DMS79 (cell line): ENCODE data around the gene TOMM6.
"Not testable (repeated sequence)": the region's sequence is repeated elsewhere in the genome, so short reads cannot be mapped to it uniquely, and the experiment has no call there.

Experiments
- DNase-seq: peaks from one replicate; lab custom pipeline; 2025; lab: John Stamatoyannopoulos, UW

TOMM6 gene

DNA sequence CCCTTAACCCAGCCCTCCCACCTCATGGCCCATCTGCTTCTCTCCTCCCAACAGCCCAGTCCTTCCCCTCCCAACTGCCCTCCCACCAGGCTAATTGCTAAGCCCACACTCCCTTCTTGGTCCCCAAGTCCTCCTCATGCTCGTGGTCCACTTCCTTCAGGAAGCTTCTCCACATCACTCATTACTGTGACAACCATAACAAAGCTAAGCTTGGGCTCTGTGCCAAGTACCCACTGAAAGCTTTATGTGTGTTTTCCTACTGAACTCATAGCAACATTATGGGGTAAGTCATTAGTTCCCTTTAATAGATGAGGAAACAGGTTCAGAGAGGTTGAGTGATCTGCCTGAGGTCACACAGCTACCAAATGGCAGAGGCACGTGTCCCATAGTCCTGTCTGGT is 24.0 kb upstream of the TOMM6 start:
- no peak for DNase-seq

DNA sequence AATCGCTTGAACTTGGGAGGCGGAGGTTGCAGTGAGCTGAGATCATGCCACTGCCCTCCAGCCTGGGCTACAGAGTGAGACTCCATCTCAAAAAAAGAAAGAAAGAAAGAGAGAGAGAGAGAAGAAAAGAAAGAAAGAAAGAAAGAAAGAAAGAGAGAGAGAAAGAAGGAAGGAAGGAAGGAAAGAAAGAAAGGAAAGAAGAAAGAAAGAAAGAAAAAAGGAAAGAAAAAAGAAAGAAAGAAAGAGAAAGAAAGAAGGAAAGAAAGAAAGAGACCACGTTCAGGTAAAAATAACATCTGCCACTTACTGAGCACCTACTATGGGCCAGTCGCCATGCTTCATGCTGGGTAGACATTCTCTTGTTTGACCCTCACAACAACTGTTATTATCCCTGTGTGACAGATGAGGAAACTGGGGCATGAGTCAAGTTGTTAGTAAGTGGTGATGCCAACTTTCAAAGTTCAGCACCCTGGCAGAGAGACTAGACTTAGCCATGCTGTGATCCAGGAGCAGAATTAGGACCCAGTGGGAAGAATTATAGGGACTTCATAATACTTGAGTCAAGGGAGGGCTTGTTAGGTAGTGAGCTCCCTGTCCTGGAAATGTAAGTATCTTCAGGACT is 21.3 kb upstream of the TOMM6 start:
- not testable (repeated sequence) for DNase-seq

DNA sequence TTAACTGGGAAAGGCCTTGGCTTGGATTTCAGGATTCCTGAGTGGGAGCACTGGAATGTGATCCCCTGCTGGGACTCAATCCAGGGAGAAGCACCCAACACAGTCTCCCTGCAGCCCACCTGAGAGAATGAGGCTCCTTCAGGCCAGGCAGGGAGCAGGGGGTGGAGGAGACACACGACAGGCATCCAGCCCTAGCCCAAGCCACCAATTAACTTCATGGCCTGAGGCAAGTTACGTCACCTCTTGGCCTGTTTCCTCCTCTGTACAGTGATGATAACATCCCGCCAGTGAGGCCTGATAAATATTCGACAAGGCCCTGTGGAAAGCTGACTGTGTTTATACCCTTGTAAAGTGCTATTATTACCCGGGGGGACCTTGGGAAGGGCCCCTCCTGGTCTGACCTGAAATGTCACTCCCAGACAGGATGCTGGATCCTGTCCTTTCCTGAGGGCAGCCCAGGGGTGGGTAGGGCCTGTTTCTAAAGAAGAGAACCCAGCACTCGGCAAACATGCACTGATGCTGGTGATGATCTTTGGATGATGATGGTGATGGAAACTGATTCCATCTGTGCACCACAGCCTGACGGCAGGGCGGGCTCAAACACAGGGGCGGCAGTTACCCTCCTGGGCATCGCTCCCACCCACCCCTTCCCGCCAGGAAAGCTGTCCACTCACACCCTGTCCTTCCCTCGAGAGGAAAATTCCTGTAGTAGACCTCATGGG is 20.2 kb upstream of the TOMM6 start:
- no peak for DNase-seq

DNA sequence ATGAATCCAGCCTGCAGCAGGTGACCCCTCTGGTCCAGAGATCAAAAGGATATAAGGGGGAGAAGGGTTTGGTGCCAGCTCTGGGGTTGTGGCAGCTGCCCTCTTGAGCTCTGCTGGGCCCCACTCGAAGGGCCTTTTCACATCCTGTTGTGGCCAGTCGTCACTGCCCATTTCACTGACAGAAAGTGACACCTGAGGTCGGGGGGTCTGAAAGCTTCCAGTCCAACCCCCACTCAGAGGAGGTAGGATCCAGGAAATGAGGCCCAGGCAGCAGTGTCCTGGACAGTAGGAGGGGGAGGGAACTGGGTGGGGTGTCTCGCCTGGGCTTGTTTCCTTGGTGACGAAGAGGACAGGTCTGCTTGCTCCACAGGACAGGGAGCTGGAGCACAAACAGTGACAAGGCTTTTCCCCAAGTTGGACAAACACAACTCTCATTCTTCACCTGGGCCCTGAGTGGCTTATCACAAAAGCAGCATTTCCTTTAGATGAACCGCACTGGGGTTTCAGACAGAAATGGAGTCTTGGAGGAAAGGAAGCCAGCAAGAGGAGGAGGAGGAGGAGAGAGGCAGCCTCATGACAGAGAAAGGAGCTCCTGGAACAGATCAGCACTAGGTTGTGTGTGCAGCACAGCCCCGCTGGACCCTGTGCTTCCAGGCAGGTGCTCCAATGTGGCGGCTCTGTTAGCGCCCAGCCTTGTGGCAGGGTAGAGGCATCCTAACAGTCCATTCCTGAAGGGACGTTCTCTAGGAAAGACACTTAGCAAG is 18.8 kb upstream of the TOMM6 start:
- DNase-seq, result no peak

DNA sequence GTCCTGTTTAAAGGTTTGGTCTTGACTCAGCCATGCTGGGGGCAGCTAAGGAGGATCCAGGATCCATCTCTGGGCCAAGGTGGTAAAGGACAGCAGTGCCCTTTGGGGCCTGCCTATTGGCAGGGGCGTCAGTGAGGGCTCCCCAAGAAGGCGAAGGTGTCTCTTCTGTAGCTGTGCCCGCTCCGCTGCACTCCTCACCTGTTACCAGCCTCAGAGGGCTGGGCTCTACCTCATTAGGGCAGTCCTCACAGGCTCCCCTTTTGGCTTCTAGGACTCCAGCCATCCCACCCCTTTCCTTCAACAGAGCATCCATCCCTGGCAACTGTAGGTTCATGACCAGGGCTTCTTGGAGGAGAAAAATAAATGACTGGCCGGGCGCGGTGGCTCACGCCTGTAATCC is 18.1 kb upstream of the TOMM6 start:
- no peak for DNase-seq

DNA sequence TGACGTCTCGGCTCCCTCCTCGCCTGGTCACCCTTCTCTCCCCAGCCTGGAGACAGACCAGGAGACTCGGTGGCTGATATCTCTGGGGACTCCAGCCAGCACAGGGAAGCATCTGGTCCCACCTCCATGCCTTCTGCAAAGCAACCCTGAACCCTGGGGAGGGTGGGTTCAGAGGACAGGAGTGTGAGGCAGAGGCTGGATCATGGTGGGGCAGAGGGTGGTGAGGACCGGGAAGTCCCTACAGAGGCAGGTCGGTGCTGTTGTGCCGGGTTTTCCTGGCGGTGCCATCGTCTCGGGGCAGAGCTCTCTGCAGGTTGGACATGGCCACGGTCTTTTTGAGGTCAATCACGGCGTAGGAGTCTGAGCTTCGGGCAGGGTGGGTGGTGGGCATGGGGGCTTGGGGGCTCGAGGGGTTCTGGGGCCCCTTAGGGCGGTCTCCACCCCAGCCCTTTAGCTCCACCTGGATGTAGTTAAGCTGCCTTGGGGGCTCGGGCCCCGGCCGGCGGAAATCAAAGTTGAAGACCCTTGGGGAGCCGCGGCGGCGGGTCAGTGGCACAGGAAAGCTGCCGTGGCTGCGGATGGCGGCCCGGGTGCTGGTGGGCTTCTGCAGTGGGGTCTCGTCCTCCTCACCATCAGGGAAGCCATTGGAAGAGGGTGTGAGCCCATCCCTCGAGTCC is 17.0 kb upstream of the TOMM6 start:
- no peak for DNase-seq

DNA sequence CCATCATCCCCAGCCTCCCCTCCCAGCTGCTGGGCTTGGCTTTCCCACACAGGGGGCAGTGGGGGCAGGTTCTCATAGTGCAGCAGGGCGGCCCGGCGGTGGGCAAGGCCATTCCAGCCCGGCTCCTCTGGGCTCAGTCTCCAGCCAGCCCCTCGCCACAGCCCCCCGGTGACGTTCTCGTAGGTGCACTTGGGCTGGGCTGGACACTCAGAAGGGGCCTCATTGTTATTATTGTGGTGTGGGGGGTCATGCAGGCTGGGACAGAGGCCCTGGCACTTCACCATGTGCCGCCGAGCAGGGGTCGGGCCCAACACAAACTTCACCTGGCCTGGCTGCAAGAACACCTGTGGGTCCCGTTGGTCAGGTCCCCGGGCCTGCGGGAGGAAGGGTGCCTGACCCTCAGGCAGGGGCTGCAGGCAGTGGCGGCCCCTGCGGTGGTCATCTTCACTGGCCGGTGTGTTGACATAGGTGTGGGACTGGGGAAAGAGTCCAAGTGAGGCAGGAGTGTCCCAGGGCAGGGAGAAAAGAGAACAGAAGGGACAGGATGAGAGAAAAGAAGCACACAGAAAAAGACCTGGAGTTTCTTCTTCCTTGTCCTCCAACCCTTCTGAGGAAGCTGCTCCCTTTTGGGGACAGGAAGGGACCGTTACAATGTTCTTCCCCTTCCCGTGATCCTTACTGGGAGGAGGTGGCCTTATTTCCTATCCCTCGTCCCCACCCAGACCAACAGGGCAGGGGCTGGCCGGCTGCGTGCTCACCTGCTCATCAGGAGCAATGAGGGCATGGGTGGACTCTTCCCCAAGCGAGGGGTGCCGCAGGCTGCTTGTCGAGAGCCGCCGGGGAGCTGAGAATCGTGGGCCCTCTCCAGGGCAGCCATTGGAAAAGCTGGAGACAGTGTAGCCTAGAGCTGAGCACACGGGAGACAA is 16.2 kb upstream of the TOMM6 start:
- no peak for DNase-seq

DNA sequence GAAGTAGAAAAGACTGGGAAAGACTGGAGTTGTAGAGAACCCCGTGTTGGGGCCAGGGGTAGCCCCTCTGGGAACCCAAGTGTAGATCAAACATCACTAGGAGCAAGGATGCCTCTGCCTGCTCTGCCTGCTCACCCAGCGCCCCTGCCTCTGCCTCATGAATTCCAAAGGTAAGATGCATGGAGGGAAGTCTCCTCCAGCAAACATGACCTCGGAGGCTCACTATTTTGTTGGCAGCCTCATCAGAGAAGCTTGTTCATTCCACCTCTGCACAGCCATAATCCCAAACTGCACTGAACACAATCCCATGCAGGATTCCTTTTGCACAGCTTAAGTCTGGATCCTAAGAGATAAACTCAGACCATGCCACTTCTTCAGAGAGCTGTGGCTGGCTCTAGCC is 12.7 kb upstream of the TOMM6 start:
- no peak for DNase-seq

DNA sequence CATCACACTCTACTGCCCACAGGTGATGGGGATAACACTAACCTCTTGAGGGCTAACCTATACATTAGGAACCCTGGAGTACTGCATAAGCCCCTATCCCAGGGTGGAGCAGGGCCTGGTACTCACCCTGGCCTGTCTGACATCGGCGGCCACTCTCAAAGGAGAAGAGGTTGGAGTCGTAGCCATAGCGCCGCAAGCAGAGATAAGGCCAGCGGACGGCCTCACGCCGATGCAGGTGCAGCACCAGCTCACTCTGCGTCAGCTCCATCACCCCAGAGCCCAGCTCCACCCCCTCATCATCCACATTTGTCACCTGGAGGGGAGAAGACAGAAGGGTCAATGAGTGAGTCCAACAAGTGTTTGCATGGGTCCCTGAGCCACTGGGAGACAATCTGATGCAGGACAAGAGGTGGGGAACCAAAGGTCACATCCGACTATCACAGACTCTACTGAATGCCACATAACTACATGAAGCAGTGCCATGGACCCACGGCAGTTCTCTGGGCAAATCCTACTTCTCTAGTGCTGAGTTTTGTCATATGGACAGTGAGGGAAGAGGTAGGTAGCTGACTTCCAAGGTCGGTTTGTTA is 12.1 kb upstream of the TOMM6 start:
- DNase-seq, result no peak

DNA sequence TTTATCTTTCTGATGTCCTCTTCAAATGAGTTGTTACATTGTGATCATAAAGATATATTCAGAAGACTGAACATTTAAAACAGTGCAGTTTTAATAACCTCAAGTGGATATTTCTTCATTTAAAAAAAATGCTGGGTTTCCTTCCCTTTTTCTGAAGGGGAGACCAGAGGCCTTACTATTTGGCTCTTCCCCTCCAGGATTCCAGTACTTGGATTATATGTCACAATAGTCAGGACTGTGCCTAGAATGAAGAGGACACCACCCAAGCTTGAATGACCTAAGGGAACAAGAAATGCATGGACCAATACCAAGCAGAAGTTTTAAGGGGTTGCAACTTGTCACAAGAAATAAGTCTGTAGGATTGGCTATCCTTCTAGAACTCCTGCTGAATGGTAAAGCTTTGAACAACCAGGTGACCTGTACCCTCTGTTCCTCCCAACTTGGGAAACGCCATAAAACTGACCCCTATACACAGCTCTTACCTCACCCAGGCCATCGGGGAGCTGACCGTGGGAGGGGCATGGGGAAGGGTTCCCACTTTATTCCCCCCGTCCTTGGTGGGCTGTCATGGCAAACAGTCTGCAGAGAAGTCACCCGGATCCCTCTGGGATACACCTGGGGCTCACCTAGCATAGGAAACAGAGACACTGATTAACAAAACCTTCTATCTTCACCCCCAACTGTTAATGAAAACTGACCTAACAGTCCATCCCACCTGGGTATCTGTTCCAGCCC is 9.8 kb upstream of the TOMM6 start:
- DNase-seq, result no peak

DNA sequence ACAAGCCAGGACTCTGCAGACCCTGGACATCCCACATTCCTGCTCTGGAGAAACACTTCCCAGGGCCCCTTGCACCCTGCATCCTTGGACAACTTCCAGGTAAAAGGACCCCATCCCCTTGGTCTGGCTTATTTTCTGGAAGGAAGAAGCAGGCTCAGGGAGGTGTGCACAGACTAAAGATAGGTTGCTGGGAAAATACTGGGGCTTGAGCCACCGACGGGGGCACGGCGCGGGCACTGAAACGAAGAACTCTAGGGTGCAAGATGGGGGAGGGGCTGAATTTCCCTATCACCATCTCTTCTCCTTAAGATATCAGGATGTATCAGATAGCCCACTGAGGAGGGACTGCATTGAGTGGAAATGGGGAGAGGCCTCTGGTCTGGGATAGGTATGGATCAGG is 8.6 kb upstream of the TOMM6 start:
- no peak for DNase-seq

DNA sequence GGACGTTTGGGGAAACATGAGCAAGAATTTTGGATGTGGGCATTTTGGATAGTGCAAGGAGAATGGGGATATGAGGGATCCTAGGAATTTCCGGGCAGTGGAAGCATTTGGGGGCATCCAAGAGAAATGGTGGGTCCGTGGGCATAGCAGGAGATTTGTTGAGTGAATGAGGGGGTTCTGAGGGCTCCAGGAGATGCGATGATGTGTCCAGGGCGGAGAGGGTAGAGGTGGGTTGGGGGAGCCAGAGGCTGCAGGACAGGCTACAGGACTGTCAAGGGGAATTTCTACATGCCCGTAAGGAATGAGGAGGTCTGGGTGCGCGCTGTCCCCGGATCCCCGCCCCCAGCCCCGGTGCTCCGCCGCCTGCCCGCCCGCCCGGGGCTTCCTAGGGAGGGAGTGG is 8.2 kb upstream of the TOMM6 start:
- DNase-seq, result no peak

DNA sequence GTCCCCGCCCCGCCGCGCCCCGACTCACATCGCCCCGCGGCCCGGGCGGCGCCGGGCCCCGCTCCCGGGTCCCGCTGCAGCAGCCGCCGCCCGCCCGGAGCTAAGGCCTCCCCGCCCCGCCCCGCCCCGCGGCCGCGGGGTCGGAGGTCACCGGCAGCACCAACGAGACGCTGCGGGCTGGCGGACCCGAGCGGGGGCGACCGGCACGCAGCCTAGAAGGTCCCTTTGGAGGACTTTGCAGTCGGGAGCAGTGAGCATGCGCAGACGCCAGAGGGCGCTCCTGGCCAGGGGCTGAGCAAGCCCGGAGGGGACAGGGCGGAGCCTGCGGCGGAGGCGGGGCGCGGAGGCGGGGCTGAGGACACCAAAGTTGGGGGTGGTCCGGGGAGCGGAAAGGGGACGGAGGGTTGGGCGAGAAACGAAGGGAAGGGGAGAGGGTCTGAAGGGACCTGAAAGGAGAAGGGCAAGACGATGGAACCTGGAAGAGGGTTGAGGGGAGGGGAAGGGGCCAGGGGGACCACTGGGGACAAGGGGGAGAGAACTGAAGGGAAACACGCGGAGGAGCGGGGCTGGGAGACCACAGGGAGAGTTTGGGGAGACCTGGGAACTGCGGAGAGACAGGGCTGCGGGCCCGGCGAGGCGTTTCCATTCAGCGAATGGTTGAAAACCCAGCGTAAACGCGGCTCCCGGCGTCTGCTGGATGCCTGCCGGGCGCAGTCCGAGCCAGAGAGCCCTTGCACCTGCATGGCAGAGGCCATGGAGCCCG is 7.5 kb upstream of the TOMM6 start, which contains the start of gene FRS3:
Gene FRS3, minus strand, starts transcription at position 113 of the 763 bp plus-strand sequence. CDS start 2,913 bp downstream, outside the sequence.
- peak; percentile 77 for DNase-seq

DNA sequence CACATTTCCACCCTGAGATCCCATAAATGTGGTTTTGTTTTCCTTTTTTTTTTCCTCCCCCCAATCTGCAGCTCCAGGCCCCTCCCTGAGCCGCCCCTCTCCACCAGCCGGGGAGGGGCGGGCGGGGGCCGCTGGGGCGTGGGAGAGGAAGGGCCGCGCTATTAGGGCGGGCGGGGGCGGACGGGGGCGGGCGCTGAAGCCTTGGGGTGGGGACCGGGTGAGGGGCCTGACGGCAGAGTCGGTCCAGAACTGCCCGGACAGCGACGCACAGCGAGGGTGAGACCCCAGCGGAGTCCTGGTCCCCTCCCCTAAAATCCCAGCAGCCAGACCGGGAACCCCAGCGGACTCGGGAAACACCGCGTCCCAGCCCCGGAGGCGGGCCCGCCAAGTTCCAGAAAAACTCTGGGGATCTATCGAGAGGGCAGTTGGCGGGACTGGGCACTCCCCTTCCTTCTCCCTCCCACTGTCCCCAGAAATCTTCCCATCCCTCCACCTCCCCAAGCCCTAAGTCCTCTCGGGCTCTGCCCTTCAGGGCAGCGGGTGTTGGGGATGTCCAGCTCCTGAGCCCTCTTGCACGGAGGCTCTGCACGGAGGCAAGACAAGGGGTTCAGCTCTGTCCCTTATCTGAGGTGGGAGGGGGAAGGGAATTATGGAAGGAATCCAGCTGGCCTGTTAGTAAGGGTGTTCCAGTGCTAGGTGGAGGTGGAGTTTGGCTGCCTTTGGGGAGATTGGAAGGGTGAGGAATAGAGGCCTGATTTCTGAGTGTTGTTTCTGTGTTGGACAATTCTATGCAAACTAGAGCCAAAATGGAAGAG is 6.7 kb upstream of the TOMM6 start, which contains the start of gene PRICKLE4:
Gene PRICKLE4, plus strand, starts transcription at position 232 of the 815 bp plus-strand sequence. CDS start 2,692 bp downstream, outside the sequence.
- no peak for DNase-seq

DNA sequence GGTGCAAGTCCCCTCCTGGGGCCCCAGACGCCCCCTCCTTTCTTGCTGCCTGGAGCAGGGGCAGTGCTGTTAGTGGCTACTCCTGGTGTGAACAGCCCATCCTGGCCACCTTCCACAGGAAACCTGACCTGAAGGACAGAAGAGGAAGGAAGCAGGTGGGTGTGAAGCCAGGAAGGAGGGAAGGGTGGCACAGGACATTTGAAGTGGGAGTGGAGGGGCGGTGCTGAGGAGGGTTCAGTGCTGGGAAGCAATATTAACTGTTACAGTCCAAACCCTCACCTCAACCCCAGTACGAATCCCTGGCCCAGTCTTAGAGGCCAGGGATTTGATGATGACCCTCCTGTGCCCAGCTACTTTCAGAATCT is 6.1 kb upstream of the TOMM6 start:
- no peak for DNase-seq

DNA sequence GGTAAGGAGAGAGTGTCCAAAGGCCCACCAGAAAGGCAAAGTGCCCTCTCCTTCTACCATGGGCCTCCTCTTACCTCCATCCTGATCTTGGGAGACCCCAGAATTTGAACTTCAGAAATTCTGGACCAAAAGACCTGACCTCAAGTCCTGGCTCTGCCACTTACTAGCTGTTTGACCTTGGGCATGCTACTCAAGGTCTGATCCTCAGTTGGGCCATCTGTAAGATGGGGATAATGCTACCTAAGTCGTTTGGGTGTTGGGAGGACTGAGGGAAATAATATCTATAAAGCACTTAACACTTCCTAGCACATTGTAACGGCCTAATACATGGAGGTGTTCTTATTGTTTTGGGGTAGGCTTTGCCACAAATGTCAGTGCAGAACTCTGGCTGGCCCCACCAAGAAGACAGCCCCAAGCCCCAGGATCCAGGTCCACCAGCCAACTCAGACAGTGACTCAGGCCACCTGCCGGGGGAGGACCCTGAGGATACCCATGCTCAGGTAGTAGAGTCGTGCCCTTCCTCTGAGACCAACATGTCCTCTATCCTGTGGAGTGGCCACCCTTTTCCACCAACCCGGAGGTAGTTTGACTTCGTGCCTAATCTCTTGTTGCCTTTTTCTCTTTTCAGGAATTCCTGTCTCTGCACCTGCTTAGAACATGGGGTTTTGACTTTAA is 4.3 kb upstream of the TOMM6 start:
- DNase-seq, result no peak

DNA sequence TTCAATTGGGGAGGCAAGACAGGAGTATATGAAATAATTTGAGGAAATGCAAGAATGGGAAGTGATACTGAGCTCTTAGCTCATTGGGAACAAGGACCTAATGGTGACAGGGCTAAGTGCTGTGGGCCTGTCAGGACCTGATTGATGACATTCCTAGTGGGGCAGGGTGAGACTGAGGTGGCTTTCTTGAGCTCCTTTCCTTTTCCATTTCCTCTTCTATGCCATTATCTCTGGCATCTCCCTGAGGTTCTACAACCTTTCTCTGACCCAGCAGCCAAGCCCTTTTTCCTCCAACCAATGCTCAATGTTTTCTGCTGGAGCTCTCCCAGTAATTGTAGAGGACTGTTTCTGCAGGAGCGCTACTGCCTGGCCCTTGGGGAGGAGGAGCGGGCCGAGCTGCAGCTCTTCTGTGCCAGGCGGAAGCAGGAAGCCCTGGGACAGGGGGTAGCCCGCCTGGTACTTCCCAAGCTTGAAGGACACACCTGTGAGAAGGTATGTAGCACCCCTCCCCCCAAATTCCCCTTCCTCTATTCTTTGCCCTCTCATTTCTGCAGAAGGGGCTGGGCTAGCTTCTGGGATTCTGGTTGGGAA is 2.8 kb upstream of the TOMM6 start:
- no peak for DNase-seq

DNA sequence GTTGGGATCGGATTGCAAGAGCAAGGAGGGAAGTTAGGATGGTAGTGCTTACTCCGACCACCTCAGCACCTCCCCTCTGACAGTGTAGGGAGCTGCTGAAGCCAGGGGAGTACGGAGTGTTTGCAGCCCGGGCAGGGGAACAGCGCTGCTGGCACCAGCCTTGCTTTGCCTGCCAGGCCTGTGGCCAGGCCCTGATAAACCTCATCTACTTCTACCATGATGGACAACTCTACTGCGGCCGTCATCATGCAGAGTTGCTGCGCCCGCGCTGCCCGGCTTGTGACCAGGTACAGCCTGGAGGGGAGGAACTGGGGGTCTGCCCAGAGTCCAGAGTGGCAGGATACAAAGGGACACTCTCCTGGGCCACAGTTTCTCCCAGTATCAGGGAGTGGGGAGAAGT is 2.2 kb upstream of the TOMM6 start:
- DNase-seq, result no peak
